ENCODE data around the gene NPPA.

Gene NPPA

DNA sequence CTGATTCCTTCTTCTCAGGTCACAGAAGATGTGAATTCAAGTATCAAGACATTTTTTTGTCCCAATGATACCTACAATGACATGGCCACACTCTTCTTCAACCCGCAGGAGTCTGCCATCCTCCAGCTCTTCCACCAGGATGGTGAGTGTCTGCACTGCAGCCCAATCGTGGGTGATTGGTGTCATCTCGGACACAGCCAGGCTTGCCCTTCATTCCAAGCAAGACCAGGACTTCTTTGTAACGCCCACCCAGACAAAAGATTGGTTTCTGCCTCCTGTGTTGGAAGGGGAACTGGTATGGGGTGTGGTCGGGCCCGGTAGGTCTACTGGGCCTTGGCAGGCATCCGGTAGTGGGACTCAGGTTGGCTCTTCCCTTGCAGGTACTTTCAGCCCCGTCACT lies 14.1 kb downstream of the NPPA start:
- peaks cover 51% of the 10 kb centered on the region for H3K36me3 ChIP-seq (ENCODE audit: control insufficient read depth, insufficient read depth, low read length)
- no peaks in the 10 kb centered on the region for H3K27me3 ChIP-seq (replicated peaks; ENCODE audit: control insufficient read depth, insufficient read depth, low read length)

DNA sequence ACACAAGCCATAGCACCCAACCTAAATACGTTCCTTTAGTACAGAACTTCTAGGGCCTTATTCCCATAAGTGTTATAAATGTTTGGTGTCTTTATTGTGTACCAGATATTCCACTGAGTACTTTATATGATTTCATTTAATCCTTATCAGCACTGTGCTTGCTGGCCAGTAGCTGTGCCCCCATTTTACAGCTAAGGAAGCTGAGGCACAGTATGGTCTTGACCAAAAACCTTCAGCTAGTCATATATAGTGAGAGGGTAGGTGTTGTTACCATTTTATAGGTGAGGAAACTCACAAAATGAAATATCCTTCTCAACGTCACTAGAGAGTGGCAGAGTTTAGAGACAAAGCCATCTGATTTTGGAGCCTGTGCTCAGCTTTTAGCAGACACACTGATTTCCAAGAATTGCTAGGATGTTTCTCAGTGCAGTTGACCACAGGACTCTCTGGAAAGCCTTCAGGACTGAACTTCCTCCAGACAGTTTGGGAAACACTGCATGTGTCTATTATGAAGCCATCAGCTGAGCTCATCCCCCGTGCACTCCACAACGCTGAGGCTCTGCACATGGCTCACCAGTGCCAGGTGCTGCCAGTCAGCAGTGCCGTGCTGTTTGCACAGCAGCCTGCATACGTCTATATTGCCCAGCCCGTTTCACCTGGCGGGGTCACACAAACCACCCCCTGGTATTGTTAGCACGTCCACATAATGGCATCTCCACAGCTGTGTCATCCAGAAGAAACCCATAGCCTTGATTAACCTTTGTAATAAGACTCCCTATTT lies 15.4 kb downstream of the NPPA start:
- no peak for DNase-seq (ENCODE audit: extremely low read depth, insufficient read length)
- TF ChIP-seq, protein P1, sequence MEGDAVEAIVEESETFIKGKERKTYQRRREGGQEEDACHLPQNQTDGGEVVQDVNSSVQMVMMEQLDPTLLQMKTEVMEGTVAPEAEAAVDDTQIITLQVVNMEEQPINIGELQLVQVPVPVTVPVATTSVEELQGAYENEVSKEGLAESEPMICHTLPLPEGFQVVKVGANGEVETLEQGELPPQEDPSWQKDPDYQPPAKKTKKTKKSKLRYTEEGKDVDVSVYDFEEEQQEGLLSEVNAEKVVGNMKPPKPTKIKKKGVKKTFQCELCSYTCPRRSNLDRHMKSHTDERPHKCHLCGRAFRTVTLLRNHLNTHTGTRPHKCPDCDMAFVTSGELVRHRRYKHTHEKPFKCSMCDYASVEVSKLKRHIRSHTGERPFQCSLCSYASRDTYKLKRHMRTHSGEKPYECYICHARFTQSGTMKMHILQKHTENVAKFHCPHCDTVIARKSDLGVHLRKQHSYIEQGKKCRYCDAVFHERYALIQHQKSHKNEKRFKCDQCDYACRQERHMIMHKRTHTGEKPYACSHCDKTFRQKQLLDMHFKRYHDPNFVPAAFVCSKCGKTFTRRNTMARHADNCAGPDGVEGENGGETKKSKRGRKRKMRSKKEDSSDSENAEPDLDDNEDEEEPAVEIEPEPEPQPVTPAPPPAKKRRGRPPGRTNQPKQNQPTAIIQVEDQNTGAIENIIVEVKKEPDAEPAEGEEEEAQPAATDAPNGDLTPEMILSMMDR (IDR thresholded peaks at IDR 0.05; ENCODE audit: insufficient read depth, low read length, poor library complexity, severe bottlenecking): no peak
- Histone ChIP-seq H3K4me3 (replicated peaks; ENCODE audit: low read depth, low read length) (no peak overlapping the region), H3K36me3 (ENCODE audit: control insufficient read depth, insufficient read depth, low read length) (peaks cover 46% of the 10 kb centered on the region), H3K27me3 (replicated peaks; ENCODE audit: control insufficient read depth, insufficient read depth, low read length) (no peaks in the 10 kb centered on the region)

More for the DNA sequence above, 14.1 kb downstream of the NPPA start:
- DNase-seq (ENCODE audit: extremely low read depth, insufficient read length): no peak
- TF ChIP-seq, protein P1 (IDR thresholded peaks at IDR 0.05; ENCODE audit: insufficient read depth, low read length, poor library complexity, severe bottlenecking): no peak
- H3K4me3 ChIP-seq (replicated peaks; ENCODE audit: low read depth, low read length): no peak overlapping the region

DNA sequence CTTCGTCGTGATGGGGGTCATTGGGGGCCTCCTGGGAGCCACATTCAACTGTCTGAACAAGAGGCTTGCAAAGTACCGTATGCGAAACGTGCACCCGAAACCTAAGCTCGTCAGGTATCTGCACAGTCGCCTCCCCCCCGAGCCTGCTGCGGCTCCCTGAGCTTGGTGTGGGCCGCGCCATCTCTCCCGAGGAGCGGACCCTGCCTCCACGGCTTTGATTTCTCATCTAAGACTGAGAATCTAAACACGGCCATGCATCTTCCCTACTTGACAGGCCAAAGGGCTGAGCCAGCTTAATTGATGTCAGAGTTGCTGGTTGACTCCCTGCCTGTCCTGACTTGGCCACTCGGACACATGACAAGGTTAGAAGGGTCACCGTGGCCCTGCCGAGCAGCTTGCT lies 19.1 kb downstream of the NPPA start:
- TF ChIP-seq, protein P1 (IDR thresholded peaks at IDR 0.05; ENCODE audit: insufficient read depth, low read length, poor library complexity, severe bottlenecking): no peak
- H3K36me3 ChIP-seq (ENCODE audit: control insufficient read depth, insufficient read depth, low read length): peaks cover 44% of the 10 kb centered on the region
- H3K27me3 ChIP-seq (replicated peaks; ENCODE audit: control insufficient read depth, insufficient read depth, low read length): no peaks in the 10 kb centered on the region
- DNase-seq (ENCODE audit: extremely low read depth, insufficient read length): no peak
- H3K4me3 ChIP-seq (replicated peaks; ENCODE audit: low read depth, low read length): no peak overlapping the region

DNA sequence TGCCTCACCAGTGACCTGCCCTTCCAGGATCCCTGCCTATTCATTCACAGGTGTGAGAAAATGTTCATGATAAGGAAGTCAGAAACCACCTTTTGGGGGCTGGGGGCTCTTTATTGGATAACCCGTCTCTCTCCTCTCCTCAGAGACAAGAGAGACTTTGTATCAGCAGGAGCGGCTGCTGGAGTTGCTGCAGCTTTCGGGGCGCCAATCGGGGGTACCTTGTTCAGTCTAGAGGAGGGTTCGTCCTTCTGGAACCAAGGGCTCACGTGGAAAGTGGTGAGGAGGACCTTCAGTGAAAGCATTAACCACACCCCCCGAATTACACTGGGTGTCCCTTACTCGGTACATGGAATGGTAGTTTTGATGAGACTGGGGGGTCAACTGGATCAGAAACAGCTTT lies 20.6 kb downstream of the NPPA start:
- DNase-seq (ENCODE audit: extremely low read depth, insufficient read length): no peak
- Histone ChIP-seq H3K36me3 (ENCODE audit: control insufficient read depth, insufficient read depth, low read length) (peaks cover 38% of the 10 kb centered on the region), H3K4me3 (replicated peaks; ENCODE audit: low read depth, low read length) (no peak overlapping the region), H3K27me3 (replicated peaks; ENCODE audit: control insufficient read depth, insufficient read depth, low read length) (no peaks in the 10 kb centered on the region)
- TF ChIP-seq, protein P1 (IDR thresholded peaks at IDR 0.05; ENCODE audit: insufficient read depth, low read length, poor library complexity, severe bottlenecking): no peak

DNA sequence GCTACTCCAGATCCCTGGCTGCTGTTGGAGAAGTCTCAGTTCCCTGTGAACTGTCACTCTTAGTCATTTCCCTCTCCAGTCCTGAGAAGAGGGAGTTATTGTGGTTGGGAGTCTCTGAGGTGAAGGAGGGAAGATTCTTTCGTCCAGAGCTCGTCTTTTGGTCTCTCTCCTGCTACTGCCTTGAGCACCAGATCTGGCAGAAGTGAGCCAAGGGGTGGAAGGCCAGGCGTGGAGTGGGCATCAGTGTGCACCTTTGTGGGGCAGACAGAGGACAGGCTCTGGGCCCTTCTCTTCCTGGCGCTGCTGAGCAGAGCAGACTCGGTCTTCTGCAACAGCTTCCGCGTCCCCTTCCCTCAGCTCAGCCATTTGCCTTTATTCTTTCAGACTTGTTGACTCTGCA lies 22.5 kb downstream of the NPPA start:
- Histone ChIP-seq H3K36me3 (ENCODE audit: control insufficient read depth, insufficient read depth, low read length) (peaks cover 40% of the 10 kb centered on the region), H3K4me3 (replicated peaks; ENCODE audit: low read depth, low read length) (no peak overlapping the region), H3K27me3 (replicated peaks; ENCODE audit: control insufficient read depth, insufficient read depth, low read length) (no peaks in the 10 kb centered on the region)
- TF ChIP-seq, protein P1 (IDR thresholded peaks at IDR 0.05; ENCODE audit: insufficient read depth, low read length, poor library complexity, severe bottlenecking): no peak
- DNase-seq (ENCODE audit: extremely low read depth, insufficient read length): no peak

Data from GM06990 (cell line).